GM23338 (cell line): Measurements from ENCODE around the gene MED12L.

ENCODE experiments used
- CREB1 ChIP-seq: fragments of 250-450 bp; sonication (Bioruptor Pico); IDR thresholded peaks from 2 replicates; pipeline ENCODE4 v1.5.0; 2020; ENCODE audit warnings: low read depth, mild to moderate bottlenecking, moderate library complexity
- CTCF ChIP-seq, 2 experiments: fragments of 200-600 bp in 1 of 2; sonication (generic) in 1 of 2; conservative IDR thresholded peaks; 2 replicates each; pipeline versions ENCODE4 v1.5.1 to v1.6.1; 2016 to 2017; ENCODE audit warnings: antibody characterized with exemption in 2 of 2, low read depth in 2 of 2, mild to moderate bottlenecking in 2 of 2, moderate library complexity in 1 of 2
- ETS1 ChIP-seq: IDR thresholded peaks from 2 replicates; pipeline ENCODE4 v1.6.1; 2016; ENCODE audit warnings: antibody characterized with exemption
- EZH2 ChIP-seq: fragments of 200-600 bp; sonication (generic); IDR thresholded peaks from one replicate; pipeline ENCODE4 v1.8.0; 2017; ENCODE audit warnings: antibody characterized with exemption, mild to moderate bottlenecking, low read depth; ENCODE audit not compliant: unreplicated experiment
- EZH2phosphoT487 ChIP-seq: fragments of 200-600 bp; sonication (generic); IDR thresholded peaks from one replicate; pipeline ENCODE4 v1.8.1; 2018; ENCODE audit warnings: antibody characterized with exemption; ENCODE audit not compliant: unreplicated experiment
- JUNB ChIP-seq: IDR thresholded peaks from one replicate; pipeline ENCODE4 v1.6.1; 2016; ENCODE audit warnings: antibody characterized with exemption; ENCODE audit not compliant: unreplicated experiment
- POLR2AphosphoS5 ChIP-seq: IDR thresholded peaks from 2 replicates; pipeline ENCODE4 v1.6.1; 2016; ENCODE audit warnings: antibody characterized with exemption, low read depth
- REST ChIP-seq: IDR thresholded peaks from one replicate; pipeline ENCODE4 v1.6.1; 2018; ENCODE audit warnings: antibody characterized with exemption; ENCODE audit not compliant: unreplicated experiment
- STAT1 ChIP-seq: IDR thresholded peaks from one replicate; pipeline ENCODE4 v1.6.1; 2016; ENCODE audit warnings: antibody characterized with exemption; ENCODE audit not compliant: unreplicated experiment
- ZNF331 ChIP-seq: fragments of 250-450 bp; sonication (Bioruptor Pico); IDR thresholded peaks from 2 replicates; pipeline ENCODE4 v1.5.0; 2020; ENCODE audit warnings: low read depth, mild to moderate bottlenecking, moderate library complexity

GRCh38 chr3:151483488-151483887 is 398.0 kb downstream of the MED12L start:
- TF ChIP-seq EZH2 = no peak
- no peak for TF ChIP-seq CTCF (conservative IDR thresholded peaks at IDR 0.05; ENCODE audit: low read depth in 2 of 2)
- TF ChIP-seq REST = no peak
- TF ChIP-seq ETS1 = no peak
- no peak for TF ChIP-seq CREB1
- TF ChIP-seq POLR2AphosphoS5 = no peak
- TF ChIP-seq JUNB = no peak
- TF ChIP-seq EZH2phosphoT487 = no peak
- no peak for TF ChIP-seq ZNF331 (CRISPR knock-in tag)
- TF ChIP-seq STAT1 = no peak
